Lower leg skin (tissue), 3 donors: ENCODE data around the gene BRICD5.

Experiments used
- CTCF ChIP-seq, 3 donors: fragments of 450-650 bp; IDR thresholded peaks; one replicate each; pipeline ENCODE4 v1.5.1; 2016; ENCODE audit warnings: antibody characterized with exemption in 3 of 3, mild to moderate bottlenecking in 3 of 3, moderate library complexity in 2 of 3
- POLR2A ChIP-seq, 2 donors: fragments of 450-650 bp; IDR thresholded peaks; one replicate each; pipeline ENCODE4 v1.6.1; 2016 to 2017; ENCODE audit warnings: antibody characterized with exemption in 2 of 2, mild to moderate bottlenecking in 1 of 2, moderate library complexity in 1 of 2

DNA sequence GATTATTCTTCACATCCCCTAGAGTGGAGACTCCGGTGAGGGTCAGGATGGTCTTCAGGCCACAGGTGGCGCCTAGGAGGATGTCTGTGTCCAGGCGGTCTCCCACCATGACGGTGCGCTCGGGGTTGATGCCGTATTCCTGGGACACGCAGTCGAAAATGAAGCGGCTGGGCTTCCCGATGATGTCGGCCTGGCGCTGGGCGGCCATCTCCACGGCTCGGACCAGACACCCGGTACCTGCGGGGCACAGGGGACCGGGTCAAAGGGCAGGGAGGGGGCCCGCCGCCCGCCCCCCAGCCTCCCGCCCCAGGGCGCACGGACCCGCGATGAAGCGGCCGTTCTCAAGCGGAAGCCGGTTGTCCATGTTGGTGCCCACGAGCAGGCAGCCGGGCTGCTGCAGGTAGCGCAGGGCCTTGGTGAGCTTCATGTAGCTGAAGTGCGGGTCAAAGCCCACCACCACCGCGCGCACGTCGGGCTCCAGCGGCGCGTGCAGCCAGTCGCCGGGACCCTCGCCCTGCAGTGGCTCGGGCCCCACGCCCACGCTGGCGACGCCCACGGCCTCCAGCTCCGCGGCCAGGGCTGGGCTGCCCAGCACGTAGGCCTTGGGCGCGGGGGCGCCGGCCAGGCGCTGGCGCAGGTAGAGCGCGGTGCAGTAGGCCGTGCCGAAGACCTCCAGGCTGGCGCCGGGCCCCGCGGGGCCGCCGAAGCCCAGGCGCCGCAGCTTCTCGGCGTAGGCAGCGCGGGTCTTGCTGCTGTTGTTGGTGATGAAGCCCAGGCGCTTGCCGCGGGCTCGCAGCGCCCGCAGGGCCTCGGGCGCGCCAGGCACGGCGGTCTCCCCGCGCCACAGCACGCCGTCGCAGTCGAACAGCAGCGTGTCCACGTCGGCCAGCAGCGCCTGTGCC, 3.4 kb upstream of the BRICD5 start:
- no peak for TF ChIP-seq CTCF (IDR thresholded peaks at IDR 0.05)
- no peak for TF ChIP-seq POLR2A (IDR thresholded peaks at IDR 0.05)
